HCT116 (cell line): ENCODE measurements around the gene DOK6. TPM values are rescaled to one million over a fixed set of nuclear protein-coding genes. Genes with fewer than 3 reads are reported as not detected.

Source experiments
- ATAC-seq: fragments of 200-7000 bp; cut with Tn5 transposase; 2 replicates; pipeline ENCODE4 v1.9.1; 2020; ENCODE audit warnings: mild to moderate bottlenecking, moderate library complexity
- BruUV-seq: library from RNA; stranded (reverse); fragments of 400-500 nt; replicated peaks from 2 replicates; lab custom pipeline; 2021; lab: Mats Ljungman, UMichigan
- CTCF ChIA-PET: fragments of 300-600 bp; sonication (Branson Sonifier 250); formaldehyde crosslinking; loops from one replicate; lab custom pipeline; 2021; ENCODE audit warnings: antibody characterized with exemption; lab: Charles Lee
- POLR2A ChIA-PET: fragments of 300-600, 350-600 bp; sonication (Branson Sonifier 250); formaldehyde crosslinking; loops from one replicate; lab custom pipeline; 2021; ENCODE audit warnings: antibody characterized with exemption; lab: Charles Lee
- RAD21 ChIA-PET, 2 experiments: fragments of 300-600 bp; sonication (Branson Sonifier 250); formaldehyde crosslinking; loops; one replicate each; lab custom pipeline; 2023; ENCODE audit warnings: low total read pairs in 2 of 2; ENCODE audit not compliant: uncharacterized antibody in 2 of 2, unreplicated experiment in 2 of 2, low non-redundant PET in 1 of 2; lab: Charles Lee
- DNase-seq: peaks from one replicate; pipeline ENCODE4 v3.0.0-alpha.2; 2010; ENCODE audit warnings: low read depth, low spot score
- H2AFZ ChIP-seq: fragments of 200-600 bp; shearing (Covaris generic), sonication (generic); 2 replicates; pipeline ENCODE4 v1.6.1; 2017; ENCODE audit warnings: low read depth, mixed run types, mixed read lengths, antibody characterized with exemption, low read length; ENCODE audit not compliant: poor library complexity, severe bottlenecking
- H3K27ac ChIP-seq: 2 replicates; pipeline ENCODE4 v1.5.1; 2012; ENCODE audit warnings: low read depth, low read length
- H3K27me3 ChIP-seq: fragments of 200-600 bp; sonication (generic); 2 replicates; pipeline ENCODE4 v1.6.1; 2016; ENCODE audit warnings: mixed run types, low read length, mixed read lengths; ENCODE audit not compliant: insufficient read depth
- H3K36me3 ChIP-seq, 2 experiments: fragments of 200-500 bp in 1 of 2; fragments of 200-600 bp in 1 of 2; sonication (Bioruptor generic) in 1 of 2; sonication (generic) in 1 of 2; 2 replicates each; pipeline versions ENCODE4 v1.5.1 to v1.6.1; 2014 to 2016; ENCODE audit warnings: low read length in 2 of 2, inconsistent platforms in 1 of 2, mixed read lengths in 1 of 2, mixed run types in 1 of 2; ENCODE audit not compliant: insufficient read depth in 2 of 2, control insufficient read depth in 1 of 2
- H3K4me1 ChIP-seq, 2 experiments: fragments of 200-600 bp in 1 of 2; sonication (generic) in 1 of 2; 2 replicates each; pipeline versions ENCODE4 v1.5.1 to v1.6.1; 2012 to 2017; ENCODE audit warnings: low read length in 2 of 2, inconsistent platforms in 1 of 2, mild to moderate bottlenecking in 1 of 2, mixed read lengths in 1 of 2, mixed run types in 1 of 2, moderate library complexity in 1 of 2; ENCODE audit not compliant: insufficient read depth in 2 of 2, control insufficient read depth in 1 of 2
- H3K4me2 ChIP-seq: fragments of 200-600 bp; sonication (generic); 2 replicates; pipeline ENCODE4 v1.6.1; 2017; ENCODE audit warnings: mixed run types, low read length, mixed read lengths
- H3K4me3 ChIP-seq, 2 experiments: fragments of 200-600 bp in 1 of 2; sonication (generic) in 1 of 2; replicated peaks in 1 of 2; 2 replicates each; pipeline ENCODE4 v1.5.1; 2011 to 2016; ENCODE audit warnings: low read length in 2 of 2, control low read depth in 1 of 2, low read depth in 1 of 2, mild to moderate bottlenecking in 1 of 2, mixed read lengths in 1 of 2, mixed run types in 1 of 2
- H3K79me2 ChIP-seq: fragments of 200-600 bp; sonication (generic); 2 replicates; pipeline ENCODE4 v1.6.1; 2017; ENCODE audit warnings: mild to moderate bottlenecking, mixed run types, low read length, moderate library complexity, mixed read lengths; ENCODE audit not compliant: insufficient read depth
- H3K9ac ChIP-seq: fragments of 200-600 bp; sonication (generic); 2 replicates; pipeline ENCODE4 v1.6.1; 2016; ENCODE audit warnings: low read length, mixed read lengths
- H3K9me2 ChIP-seq: fragments of 200-600 bp; sonication (generic), shearing (Covaris generic); 2 replicates; pipeline ENCODE4 v1.6.1; 2017; ENCODE audit warnings: mixed run types, mild to moderate bottlenecking, moderate library complexity; ENCODE audit not compliant: insufficient read depth
- H3K9me3 ChIP-seq, 2 experiments: fragments of 200-500 bp in 1 of 2; fragments of 200-600 bp in 1 of 2; sonication (Bioruptor generic) in 1 of 2; sonication (generic) in 1 of 2; 2 replicates each; pipeline ENCODE4 v1.6.1; 2014 to 2017; ENCODE audit warnings: low read length in 2 of 2, mixed read lengths in 2 of 2, inconsistent platforms in 1 of 2, low read depth in 1 of 2, mild to moderate bottlenecking in 1 of 2, mixed run types in 1 of 2, moderate library complexity in 1 of 2; ENCODE audit not compliant: control insufficient read depth in 1 of 2, insufficient read depth in 1 of 2
- H4K20me1 ChIP-seq: fragments of 200-600 bp; sonication (generic), shearing (Covaris generic); 2 replicates; pipeline ENCODE4 v1.6.1; 2017; ENCODE audit warnings: mixed run types, mild to moderate bottlenecking, moderate library complexity; ENCODE audit not compliant: insufficient read depth
- CEBPB ChIP-seq: IDR thresholded peaks from 2 replicates; pipeline ENCODE4 v1.6.1; 2012; ENCODE audit warnings: low read depth
- EZH2phosphoT487 ChIP-seq: fragments of 200-600 bp; IDR thresholded peaks from 2 replicates; pipeline ENCODE4 v1.6.1; 2018; ENCODE audit warnings: antibody characterized with exemption, borderline replicate concordance
- JUND ChIP-seq: IDR thresholded peaks from 2 replicates; pipeline ENCODE4 v1.6.1; 2012
- MAX ChIP-seq: IDR thresholded peaks from 2 replicates; pipeline ENCODE4 v1.6.1; 2012
- POLR2A ChIP-seq: IDR thresholded peaks from 2 replicates; pipeline ENCODE4 v1.7.0; 2011; ENCODE audit warnings: borderline replicate concordance; ENCODE audit not compliant: insufficient read depth, insufficient read length; ENCODE audit errors: extremely low read depth
- POLR2AphosphoS5 ChIP-seq: IDR thresholded peaks from 2 replicates; pipeline ENCODE4 v1.6.1; 2011; ENCODE audit warnings: mild to moderate bottlenecking, low read depth, low read length, moderate library complexity
- RAD21 ChIP-seq: IDR thresholded peaks from 2 replicates; pipeline ENCODE4 v1.6.1; 2012; ENCODE audit warnings: low read depth, mild to moderate bottlenecking
- REST ChIP-seq: IDR thresholded peaks from 2 replicates; pipeline ENCODE4 v1.6.1; 2012; ENCODE audit warnings: low read depth
- SP1 ChIP-seq: IDR thresholded peaks from 2 replicates; pipeline ENCODE4 v1.6.1; 2012; ENCODE audit warnings: low read depth
- TCF7L2 ChIP-seq: IDR thresholded peaks from 2 replicates; pipeline ENCODE4 v1.7.0; 2011; ENCODE audit warnings: borderline replicate concordance, inconsistent platforms; ENCODE audit not compliant: insufficient read depth, insufficient read length; ENCODE audit errors: extremely low read depth
- YY1 ChIP-seq: IDR thresholded peaks from 2 replicates; pipeline ENCODE4 v1.6.1; 2011; ENCODE audit warnings: low read length, low read depth, moderate library complexity, mild to moderate bottlenecking; ENCODE audit not compliant: insufficient replicate concordance; ENCODE audit errors: extremely low read depth
- intact Hi-C: fragments of 100-400 bp; cut with micrococcal nuclease; formaldehyde crosslinking; loops from 2 replicates; pipeline ENCODE4 v1.10.0; 2022
- total RNA-seq: library from RNA; stranded (reverse); gene quantifications from one replicate; pipeline ENCODE4 v1.2.1, GENCODE V29; 2021; ENCODE audit not compliant: unreplicated experiment
- TF ChIP-seq, protein P1 (sequence below): IDR thresholded peaks from 2 replicates; pipeline ENCODE4 v1.6.1; 2011; ENCODE audit warnings: mild to moderate bottlenecking, low read length, moderate library complexity; ENCODE audit not compliant: insufficient replicate concordance; ENCODE audit errors: extremely low read depth

The DOK6 gene
- total RNA-seq, 1 experiment from 2014 or later: not detected

DNA sequence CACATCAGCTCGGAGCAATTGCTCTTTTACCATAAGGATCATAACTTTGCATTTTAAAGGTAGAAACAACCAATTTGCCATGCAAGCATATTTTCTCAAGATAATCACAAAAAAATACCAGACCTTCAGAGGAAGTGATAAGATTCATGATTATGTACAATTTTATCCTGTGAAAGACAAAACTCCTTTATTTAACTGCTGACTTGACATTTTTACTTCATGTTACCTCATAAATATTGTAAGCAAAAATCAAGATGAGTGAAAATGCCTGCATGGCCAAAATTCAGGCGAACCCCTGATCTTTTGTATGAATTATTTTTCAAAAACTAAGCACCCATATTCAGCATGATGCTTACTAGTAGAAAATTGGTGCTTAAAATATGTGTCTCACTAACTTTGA, 300.6 kb downstream of the DOK6 start:
- no peak for ATAC-seq
- no peaks in the 10 kb centered on the region for H3K27me3 ChIP-seq
- no peaks in the 10 kb centered on the region for H3K9me3 ChIP-seq
- BruUV-seq: no TSS peak
- ChIA-PET CTCF (no interaction called here), RAD21 (no interaction called here), POLR2A (no interaction called here)
- H3K36me3 ChIP-seq: no peaks in the 10 kb centered on the region
- no peak overlapping the region for H3K9ac ChIP-seq
- no peak overlapping the region for H3K4me3 ChIP-seq
- intact Hi-C loops: no loop called here
- H3K27ac ChIP-seq: no peak overlapping the region
- H3K79me2 ChIP-seq: no peaks in the 10 kb centered on the region
- H2AFZ ChIP-seq: no peak overlapping the region
- H4K20me1 ChIP-seq: no peaks in the 10 kb centered on the region
- TF ChIP-seq SP1 (no peak), CEBPB (no peak), MAX (no peak), POLR2A (no peak), POLR2AphosphoS5 (no peak), YY1 (no peak), JUND (no peak), TCF7L2 (no peak), REST (no peak), RAD21 (no peak), EZH2phosphoT487 (no peak)
- TF ChIP-seq, protein P1, sequence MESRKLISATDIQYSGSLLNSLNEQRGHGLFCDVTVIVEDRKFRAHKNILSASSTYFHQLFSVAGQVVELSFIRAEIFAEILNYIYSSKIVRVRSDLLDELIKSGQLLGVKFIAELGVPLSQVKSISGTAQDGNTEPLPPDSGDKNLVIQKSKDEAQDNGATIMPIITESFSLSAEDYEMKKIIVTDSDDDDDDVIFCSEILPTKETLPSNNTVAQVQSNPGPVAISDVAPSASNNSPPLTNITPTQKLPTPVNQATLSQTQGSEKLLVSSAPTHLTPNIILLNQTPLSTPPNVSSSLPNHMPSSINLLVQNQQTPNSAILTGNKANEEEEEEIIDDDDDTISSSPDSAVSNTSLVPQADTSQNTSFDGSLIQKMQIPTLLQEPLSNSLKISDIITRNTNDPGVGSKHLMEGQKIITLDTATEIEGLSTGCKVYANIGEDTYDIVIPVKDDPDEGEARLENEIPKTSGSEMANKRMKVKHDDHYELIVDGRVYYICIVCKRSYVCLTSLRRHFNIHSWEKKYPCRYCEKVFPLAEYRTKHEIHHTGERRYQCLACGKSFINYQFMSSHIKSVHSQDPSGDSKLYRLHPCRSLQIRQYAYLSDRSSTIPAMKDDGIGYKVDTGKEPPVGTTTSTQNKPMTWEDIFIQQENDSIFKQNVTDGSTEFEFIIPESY: no peak
- H3K9me2 ChIP-seq: no peaks in the 10 kb centered on the region
- H3K4me1 ChIP-seq: no peaks in the 10 kb centered on the region
- H3K4me2 ChIP-seq: no peak overlapping the region
- no peak for DNase-seq
